Measurements from ENCODE around the gene PODN.

PODN gene

GRCh38 chr1:53068314-53069099 is 6.5 kb downstream of the PODN start:
- no peak overlapping the region for H3K4me3 ChIP-seq (ENCODE audit: low read depth, low read length)
- TF ChIP-seq, protein P1, sequence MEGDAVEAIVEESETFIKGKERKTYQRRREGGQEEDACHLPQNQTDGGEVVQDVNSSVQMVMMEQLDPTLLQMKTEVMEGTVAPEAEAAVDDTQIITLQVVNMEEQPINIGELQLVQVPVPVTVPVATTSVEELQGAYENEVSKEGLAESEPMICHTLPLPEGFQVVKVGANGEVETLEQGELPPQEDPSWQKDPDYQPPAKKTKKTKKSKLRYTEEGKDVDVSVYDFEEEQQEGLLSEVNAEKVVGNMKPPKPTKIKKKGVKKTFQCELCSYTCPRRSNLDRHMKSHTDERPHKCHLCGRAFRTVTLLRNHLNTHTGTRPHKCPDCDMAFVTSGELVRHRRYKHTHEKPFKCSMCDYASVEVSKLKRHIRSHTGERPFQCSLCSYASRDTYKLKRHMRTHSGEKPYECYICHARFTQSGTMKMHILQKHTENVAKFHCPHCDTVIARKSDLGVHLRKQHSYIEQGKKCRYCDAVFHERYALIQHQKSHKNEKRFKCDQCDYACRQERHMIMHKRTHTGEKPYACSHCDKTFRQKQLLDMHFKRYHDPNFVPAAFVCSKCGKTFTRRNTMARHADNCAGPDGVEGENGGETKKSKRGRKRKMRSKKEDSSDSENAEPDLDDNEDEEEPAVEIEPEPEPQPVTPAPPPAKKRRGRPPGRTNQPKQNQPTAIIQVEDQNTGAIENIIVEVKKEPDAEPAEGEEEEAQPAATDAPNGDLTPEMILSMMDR (IDR thresholded peaks at IDR 0.05; ENCODE audit: borderline replicate concordance, insufficient read depth, low read depth, low read length), result no peak

DNA sequence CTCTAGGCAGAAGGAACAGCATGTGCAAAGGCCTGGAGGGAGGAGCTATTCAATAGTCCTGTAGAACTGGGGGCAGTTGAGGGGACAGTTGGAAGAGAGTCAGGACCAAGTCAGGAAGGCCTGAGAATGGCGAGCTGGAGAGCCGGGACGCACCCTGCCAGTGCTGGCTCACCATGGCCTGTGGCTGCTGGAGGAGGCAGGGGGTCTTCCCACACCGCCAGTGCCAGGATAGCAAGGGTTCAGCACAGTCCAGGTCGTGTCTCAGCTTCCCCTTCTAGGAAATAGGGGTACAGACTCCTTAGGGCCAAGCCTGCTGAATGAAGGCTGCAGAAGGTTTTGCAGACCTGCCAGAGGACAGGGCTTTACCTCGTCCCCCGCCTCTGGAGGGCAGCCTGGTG is 7.3 kb downstream of the PODN start:
- TF ChIP-seq, protein P1 (IDR thresholded peaks at IDR 0.05; ENCODE audit: borderline replicate concordance, insufficient read depth, low read depth, low read length), result no peak
- no peak overlapping the region for H3K4me3 ChIP-seq (ENCODE audit: low read depth, low read length)

GRCh38 chr1:53069663-53070327 is 7.8 kb downstream of the PODN start:
- TF ChIP-seq, protein P1 (IDR thresholded peaks at IDR 0.05; ENCODE audit: borderline replicate concordance, insufficient read depth, low read depth, low read length), result no peak
- H3K4me3 ChIP-seq (ENCODE audit: low read depth, low read length), result no peak overlapping the region

DNA sequence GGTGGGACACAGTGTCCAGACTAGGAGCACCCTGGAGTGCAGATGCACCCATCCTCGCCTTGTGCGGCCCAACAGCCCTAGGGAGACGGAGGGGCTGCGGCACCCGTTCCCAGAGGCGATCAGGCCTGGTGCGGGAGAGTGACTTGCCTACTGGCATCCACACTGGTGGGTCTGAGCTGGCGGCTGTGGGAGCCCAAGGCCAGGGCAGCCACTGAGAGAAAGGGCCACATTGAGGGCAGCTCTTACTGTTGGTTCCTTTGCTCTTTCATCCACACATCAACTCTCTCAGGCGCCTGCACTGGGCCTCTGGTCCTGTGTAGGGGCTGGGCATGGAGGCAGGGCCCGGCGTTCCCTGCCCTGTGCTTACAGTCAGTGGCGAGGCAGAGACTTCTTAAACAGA is 8.6 kb downstream of the PODN start:
- TF ChIP-seq, protein P1 (IDR thresholded peaks at IDR 0.05; ENCODE audit: borderline replicate concordance, insufficient read depth, low read depth, low read length), result no peak
- H3K4me3 ChIP-seq (ENCODE audit: low read depth, low read length), result no peak overlapping the region

DNA sequence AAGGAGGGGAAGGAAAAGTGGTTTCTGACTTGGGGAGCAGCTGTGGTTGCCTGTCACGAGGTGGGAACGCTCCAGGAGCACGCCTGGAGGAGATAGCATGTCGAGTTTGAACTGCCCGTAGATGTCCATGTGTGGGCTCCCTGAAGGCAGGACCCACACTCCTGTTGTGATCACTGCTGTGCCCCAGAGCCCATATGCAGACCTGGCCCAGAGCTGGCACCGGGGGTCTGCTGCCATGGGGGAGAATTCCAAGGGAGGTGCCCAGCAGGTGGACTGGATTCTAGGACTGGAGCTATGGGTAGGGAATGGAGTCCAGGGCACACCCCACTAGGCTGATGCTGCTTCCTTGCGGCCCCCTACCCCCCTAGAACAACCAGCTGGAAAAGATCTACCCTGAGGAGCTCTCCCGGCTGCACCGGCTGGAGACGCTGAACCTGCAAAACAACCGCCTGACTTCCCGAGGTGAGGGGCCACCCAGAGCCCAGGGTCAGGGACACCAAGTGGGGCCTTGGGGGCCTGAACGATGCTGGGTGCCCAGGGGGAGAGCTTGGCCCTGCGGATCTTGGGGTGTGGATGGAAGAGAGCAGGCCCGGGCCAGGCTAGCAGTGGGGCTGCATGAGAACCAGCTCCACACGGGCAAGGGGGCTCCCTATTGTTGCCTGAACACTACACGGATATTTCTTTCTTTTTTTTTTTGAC is 9.3 kb downstream of the PODN start:
- TF ChIP-seq, protein P1 (IDR thresholded peaks at IDR 0.05; ENCODE audit: borderline replicate concordance, insufficient read depth, low read depth, low read length), result no peak
- H3K4me3 ChIP-seq (ENCODE audit: low read depth, low read length), result no peak overlapping the region

GRCh38 chr1:53071915-53072314 is 9.9 kb downstream of the PODN start:
- H3K4me3 ChIP-seq (ENCODE audit: low read depth, low read length), result no peak overlapping the region
- TF ChIP-seq, protein P1 (IDR thresholded peaks at IDR 0.05; ENCODE audit: borderline replicate concordance, insufficient read depth, low read depth, low read length), result no peak
